Measurements from ENCODE around the gene RNASE12.
"Not testable (repeated sequence)": the region's sequence is repeated elsewhere in the genome, so short reads cannot be mapped to it uniquely, and the experiment has no call there.

The RNASE12 gene

GRCh38 chr14:20591235-20591634 is at the start of gene RNASE12:
RNASE12 (minus strand) TSS chr14:20591376; CDS start chr14:20590723, 653 bp downstream.
- DNase-seq = no peak

- peak; percentile 55 for DNase-seq
Measured at GRCh38 chr14:20632831-20633691, 41.9 kb upstream of the RNASE12 start.

- DNase-seq = no peak
Measured at GRCh38 chr14:20632448-20632830, 41.3 kb upstream of the RNASE12 start.

GRCh38 chr14:20631880-20632389 is 40.8 kb upstream of the RNASE12 start:
- peak; percentile 65 for DNase-seq

GRCh38 chr14:20631023-20631879 is 40.1 kb upstream of the RNASE12 start:
- DNase-seq = peak; percentile 53

GRCh38 chr14:20630340-20631022 is 39.3 kb upstream of the RNASE12 start:
- no peak for DNase-seq

- no peak for DNase-seq
Measured at GRCh38 chr14:20628063-20628854, 37.1 kb upstream of the RNASE12 start.

- no peak for DNase-seq
Measured at GRCh38 chr14:20627346-20628027, 36.3 kb upstream of the RNASE12 start.

GRCh38 chr14:20626274-20626673 is 35.1 kb upstream of the RNASE12 start:
- no peak for DNase-seq

GRCh38 chr14:20624495-20625070 is 33.4 kb upstream of the RNASE12 start:
- DNase-seq = peak; percentile 29

GRCh38 chr14:20623798-20624197 is 32.6 kb upstream of the RNASE12 start:
- DNase-seq = no peak

- DNase-seq = no peak
Measured at GRCh38 chr14:20622816-20623291, 31.7 kb upstream of the RNASE12 start.

- DNase-seq = no peak
Measured at GRCh38 chr14:20620798-20621478, 29.8 kb upstream of the RNASE12 start.

GRCh38 chr14:20619688-20620087 is 28.5 kb upstream of the RNASE12 start:
- not testable (repeated sequence) for DNase-seq

GRCh38 chr14:20618271-20618749 is 27.1 kb upstream of the RNASE12 start:
- DNase-seq = no peak

GRCh38 chr14:20617138-20618003 is 26.2 kb upstream of the RNASE12 start:
- DNase-seq = no peak

- DNase-seq = no peak
Measured at GRCh38 chr14:20615996-20616395, 24.8 kb upstream of the RNASE12 start.

GRCh38 chr14:20614038-20614840 is 23.1 kb upstream of the RNASE12 start:
- peak; percentile 38 for DNase-seq
